Vagina (tissue), 2 donors: Measurements from ENCODE around the gene BMPR1B.

Experiments
- POLR2A ChIP-seq, 2 donors: fragments of 450-650 bp; IDR thresholded peaks; one replicate each; pipeline ENCODE4 v1.6.1; 2017; ENCODE audit warnings: antibody characterized with exemption in 2 of 2, mild to moderate bottlenecking in 2 of 2, moderate library complexity in 2 of 2
- TF ChIP-seq, protein P1 (sequence below), 3 experiments: fragments of 450-650 bp in 2 of 3; fragments of 200-600 bp in 1 of 3; sonication (generic) in 1 of 3; IDR thresholded peaks; one replicate each; pipeline ENCODE4 v1.5.1; 2017 to 2019; ENCODE audit warnings: antibody characterized with exemption in 3 of 3, mild to moderate bottlenecking in 2 of 3, moderate library complexity in 2 of 3

DNA sequence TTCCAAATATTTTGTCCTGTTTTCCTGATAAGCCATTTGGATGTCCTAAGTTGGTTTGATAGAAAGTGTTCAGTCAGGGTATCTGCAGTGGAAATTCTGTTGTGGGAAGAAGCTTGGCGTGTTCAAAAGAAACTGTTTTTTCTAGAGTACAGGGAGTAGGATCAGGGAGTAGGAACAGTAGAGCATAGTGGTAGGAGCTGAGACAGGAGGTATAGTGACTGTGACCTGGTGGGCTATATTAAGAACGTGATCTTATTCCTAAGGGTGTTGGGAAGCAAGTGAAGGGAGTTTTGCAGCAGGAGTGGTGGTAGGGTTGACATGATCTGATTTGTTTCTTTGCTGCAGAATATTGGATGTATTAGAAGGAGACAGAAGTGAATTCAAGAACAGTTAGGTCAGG lies 348.2 kb downstream of the BMPR1B start:
- TF ChIP-seq, protein P1, sequence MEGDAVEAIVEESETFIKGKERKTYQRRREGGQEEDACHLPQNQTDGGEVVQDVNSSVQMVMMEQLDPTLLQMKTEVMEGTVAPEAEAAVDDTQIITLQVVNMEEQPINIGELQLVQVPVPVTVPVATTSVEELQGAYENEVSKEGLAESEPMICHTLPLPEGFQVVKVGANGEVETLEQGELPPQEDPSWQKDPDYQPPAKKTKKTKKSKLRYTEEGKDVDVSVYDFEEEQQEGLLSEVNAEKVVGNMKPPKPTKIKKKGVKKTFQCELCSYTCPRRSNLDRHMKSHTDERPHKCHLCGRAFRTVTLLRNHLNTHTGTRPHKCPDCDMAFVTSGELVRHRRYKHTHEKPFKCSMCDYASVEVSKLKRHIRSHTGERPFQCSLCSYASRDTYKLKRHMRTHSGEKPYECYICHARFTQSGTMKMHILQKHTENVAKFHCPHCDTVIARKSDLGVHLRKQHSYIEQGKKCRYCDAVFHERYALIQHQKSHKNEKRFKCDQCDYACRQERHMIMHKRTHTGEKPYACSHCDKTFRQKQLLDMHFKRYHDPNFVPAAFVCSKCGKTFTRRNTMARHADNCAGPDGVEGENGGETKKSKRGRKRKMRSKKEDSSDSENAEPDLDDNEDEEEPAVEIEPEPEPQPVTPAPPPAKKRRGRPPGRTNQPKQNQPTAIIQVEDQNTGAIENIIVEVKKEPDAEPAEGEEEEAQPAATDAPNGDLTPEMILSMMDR (IDR thresholded peaks at IDR 0.05), result no peak
- no peak for TF ChIP-seq POLR2A (IDR thresholded peaks at IDR 0.05)
